HG03135 (cell line): Measurements from ENCODE around the gene C1orf210.

Experiments
- ATAC-seq: cut with Tn5 transposase; IDR thresholded peaks from one replicate; pipeline ENCODE4 v1.9.1; 2021; ENCODE audit warnings: mild to moderate bottlenecking, moderate library complexity; ENCODE audit not compliant: unreplicated experiment

C1orf210 gene

DNA sequence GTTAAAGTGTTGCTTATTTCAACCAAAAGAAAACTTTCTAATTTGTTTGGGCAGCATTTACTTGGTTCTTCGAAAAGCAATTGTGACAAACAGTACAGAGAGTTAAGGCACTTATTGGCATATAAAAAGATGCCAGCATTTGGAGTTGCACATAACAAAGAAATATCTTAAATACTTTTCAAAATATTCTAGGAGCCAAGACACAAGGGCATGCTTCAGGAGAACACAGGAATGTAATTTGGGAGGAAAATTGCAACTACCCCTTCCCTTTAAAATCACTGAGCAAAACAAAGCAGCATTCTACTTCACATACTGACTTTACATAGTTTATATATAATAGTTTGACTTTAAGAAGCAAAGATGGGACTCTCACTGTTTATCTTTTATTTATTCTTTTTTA lies 10.8 kb upstream of the C1orf210 start:
- no peak for ATAC-seq

DNA sequence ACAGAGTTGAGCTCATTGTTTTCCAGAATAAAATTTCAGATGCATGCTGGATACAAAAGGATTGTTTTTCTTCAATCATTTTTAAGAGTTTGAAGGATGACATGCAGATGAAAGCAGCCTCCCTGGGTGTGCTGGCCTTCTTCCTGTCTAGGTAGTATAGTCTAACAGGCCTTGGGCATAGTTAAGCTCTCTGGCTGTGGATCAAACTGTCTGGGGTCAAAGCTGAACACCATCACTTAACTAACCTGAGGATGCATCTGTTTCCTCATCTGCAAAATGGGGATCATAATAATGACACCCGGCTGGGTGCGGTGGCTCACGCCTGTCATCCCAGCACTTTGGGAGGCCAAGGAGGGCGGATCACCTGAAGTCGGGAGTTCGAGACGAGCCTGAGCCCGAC lies 9.4 kb upstream of the C1orf210 start:
- ATAC-seq: no peak

DNA sequence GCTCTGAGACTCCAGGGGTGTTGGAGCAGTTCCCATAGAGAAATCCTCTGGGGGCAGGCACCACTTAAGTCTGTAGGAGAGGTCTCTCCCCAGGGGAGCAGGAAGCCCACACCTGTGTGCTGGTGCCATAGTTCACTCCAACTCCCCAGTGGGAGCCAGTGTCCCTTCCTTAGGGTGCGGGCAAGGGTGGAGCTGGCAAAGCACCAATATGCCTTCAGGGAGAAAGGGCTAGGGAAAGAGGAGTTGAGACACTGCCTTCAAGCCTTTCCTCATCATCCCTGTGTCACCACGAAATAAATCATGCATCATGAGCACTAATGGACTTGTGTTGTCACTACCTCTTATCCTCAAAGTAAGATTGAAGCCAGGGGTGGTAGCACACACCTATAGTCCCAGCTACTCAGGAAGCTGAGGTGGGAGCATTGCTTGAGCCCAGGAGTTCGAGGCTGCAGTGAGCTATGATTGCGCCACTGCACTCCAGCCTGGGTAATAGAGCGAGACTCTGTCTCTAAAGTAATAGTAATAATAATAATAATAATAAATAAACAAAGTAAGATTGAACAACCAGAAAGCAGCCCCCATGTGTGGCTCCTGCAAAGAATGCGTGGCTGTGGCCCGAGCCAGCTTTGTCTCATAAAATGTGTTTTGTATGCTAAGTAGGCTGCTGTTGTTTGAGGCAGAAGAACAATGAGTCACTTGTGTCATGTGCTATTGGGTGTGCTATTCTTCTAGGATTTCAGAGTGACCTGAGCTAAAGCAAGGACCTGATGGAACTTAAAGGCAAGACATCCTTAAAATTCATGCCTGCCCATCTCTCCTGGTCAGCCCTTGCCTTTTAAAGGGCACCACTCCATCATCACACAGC lies 8.7 kb upstream of the C1orf210 start:
- no peak for ATAC-seq

DNA sequence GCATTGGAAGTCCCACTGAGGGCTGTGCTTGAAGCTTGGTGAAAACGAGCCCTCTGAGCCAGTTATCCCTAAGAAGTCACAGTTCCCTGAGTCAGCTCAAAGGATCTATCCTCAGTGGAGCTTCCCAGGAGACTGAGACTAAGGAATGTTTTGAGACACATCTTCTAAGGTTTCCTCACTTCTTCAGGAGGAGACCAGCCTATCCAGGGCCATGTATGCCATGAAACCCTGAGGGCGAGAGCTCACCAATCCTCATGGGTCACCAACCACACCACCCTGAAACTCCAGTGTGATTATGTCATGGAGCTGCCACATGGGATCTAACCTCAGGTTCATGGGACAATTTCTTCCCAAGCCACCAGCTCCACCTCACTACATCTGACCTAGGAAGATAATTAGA lies 7.8 kb upstream of the C1orf210 start:
- ATAC-seq: no peak

DNA sequence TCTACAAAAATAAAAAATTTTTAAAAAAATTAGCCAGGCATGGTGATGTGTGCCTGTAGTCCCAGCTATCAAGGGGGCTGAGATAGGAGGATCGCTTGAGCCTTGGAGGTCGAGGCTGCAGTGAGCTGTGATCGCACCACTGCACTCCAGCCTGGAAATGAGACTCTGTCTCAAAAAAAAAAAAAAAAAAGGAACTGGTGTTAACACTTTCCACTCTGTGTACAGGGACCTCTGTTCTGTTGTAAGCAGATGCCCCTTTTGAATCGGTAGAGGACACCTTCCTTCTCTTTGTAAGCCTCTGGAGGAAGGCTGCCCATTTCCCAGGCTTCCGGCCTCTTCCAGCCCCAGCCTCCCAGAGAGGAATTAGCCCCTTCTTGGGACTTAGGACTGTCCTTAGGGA lies 7.3 kb upstream of the C1orf210 start:
- no peak for ATAC-seq

DNA sequence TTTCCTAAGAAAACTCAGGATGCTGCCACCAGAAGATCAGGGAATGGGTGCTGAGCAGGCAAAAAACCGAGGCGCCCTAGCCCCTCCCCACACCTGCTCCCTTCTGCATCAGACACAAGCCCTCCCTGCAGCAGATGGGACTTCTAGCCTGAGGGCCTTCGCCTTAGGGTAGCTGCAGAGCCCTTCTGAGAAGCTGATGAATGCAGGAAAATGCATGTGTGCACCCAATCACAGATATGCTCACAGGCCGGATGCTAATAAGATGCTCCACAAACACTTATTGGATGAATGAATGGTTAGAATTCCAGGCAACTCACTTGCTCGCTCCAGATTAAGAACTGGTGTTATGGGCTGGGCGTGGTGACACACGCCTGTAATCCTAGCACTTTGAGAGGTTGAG lies 6.8 kb upstream of the C1orf210 start:
- no peak for ATAC-seq

DNA sequence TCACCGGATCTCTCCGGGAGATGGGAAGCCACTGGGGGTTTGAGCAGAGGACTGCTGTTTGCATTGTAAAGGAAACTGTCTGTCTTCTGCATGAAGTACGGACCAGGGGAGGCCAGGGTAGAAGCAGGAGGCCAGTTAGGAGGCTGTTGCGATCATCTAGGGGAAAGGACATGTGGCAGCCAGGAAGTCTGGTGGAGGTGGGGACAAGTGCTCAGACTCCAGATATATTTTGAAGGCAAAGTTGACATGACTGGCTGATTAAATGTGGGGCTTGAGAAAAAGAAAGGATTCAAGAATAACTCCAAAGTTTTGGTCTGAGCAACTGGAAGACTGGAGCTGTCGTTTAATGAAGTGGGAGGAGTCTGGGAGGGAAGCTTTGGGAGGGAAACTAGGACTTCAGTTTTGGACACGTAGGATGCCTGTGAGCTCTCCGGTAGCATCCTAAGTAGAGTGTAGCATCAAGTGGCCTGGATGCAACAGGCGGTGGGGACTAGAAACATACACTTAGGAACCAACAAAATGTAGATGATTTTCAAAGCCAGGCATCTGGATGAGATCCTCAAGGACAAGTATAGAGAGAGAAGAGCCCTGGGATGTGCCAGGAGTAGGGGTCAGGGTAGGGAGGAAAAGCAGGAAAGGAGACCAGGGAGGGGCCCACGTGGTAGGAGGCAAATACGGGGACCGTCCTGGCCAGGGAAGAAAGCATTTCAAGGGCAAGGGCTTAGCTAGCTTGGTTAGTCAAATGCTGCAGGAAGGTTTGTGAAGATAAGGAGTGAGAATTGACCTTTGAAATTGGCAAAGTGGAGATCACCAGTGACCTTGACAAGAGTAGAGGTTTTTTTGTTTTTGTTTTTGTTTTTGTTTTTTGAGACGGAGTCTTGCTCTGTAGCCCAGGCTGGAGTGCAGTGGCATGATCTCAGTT lies 3.7 kb upstream of the C1orf210 start:
- ATAC-seq: no peak

DNA sequence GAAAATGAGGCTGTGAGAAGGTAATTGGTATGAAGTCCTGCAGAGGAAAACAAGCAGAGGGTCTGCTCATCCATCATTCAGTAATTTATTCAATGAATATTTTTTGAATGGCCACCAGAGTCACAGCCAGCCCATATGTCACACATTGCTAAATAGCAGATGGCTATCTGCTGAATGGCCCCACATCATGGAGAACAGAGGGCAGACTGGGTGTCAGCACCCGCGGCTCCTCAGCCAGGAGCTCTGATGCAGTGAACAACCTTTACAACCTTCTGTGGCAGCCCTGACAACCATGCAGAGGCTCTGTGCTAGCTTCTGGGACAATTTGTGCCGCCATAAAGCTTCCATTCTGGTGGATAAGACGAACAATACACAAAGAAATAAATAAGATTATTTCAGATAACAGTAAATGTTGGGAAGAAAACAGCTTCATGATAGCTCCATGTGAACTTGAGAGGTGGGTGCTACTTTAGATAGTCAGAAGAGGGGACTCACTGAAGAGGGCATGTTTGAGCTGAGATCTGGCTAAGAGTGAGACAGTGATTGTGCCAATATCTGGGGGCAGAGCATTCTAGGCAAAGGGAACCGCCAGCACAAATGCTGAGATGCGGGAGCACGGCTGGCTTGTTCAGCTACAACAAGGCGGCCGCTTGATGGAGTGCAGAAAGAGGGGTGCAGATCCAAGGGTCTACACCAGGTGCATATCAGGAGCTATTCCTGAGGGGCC lies 2.8 kb upstream of the C1orf210 start:
- no peak for ATAC-seq

DNA sequence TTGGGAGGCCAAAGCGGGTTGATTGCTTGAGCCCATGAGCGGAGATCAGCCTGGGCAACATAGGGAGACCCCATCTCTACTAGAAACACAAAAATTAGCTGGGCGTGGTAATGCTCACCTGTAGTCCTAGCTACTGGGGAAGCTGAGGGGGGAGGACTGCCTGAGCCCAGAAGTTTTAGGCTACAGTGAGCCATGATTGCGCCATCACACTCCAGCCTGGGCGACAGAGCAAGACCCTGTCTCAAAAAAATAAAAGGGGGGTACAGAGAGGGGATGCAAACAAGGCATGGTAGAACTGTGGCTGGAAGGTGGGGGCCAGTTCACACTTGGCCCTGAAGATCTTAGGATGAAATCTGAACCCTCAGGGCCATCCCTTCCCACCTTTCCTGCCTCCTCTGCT lies 1.2 kb upstream of the C1orf210 start:
- no peak for ATAC-seq

DNA sequence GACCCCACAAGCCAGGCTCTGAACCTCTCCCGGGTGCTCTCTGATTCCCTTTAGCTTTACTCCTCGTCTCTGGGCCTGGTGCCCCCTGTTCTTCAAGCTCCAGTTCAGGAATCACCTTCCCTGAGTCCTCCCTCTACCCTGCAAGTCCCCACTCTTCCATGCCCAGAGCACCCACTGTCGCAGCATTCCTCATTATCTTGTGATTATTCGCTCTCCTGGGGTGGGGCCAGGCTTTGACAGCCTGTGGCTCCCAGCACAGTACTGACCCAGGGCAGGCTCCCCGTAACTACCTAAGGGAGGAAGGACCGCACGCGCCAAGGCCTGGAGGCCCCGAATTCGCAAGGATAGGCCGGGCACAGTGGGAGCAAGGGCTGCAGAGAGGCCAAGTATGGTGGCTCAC lies 734 bp upstream of the C1orf210 start:
- no peak for ATAC-seq

DNA sequence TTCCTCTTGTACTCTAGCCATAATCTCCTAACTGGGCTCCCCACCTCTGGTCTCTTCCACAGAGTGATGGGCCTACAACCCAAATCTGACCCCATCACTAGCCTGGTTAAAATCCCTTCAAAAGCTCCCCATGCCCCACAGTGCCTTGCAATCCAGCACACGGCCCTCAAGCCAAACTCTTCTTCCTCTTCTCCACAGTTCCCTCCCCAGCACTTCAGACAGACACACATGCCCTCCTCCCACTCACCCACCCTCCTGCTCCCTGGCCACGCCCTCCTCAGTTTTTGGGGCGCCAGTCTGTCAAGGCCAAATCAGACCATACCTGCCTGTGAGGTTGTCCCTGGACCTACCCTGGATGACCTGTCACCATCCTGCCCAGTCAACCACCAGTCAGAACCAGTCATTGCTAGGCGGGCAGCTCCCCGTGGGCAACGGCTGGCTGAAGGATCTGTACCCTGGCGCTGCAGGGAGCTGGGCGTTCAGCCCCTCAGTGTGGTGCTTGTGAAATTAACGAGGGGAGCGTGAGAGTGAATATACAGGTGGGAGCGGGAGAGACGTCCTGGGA lies 753 bp downstream of the C1orf210 start:
- no peak for ATAC-seq

DNA sequence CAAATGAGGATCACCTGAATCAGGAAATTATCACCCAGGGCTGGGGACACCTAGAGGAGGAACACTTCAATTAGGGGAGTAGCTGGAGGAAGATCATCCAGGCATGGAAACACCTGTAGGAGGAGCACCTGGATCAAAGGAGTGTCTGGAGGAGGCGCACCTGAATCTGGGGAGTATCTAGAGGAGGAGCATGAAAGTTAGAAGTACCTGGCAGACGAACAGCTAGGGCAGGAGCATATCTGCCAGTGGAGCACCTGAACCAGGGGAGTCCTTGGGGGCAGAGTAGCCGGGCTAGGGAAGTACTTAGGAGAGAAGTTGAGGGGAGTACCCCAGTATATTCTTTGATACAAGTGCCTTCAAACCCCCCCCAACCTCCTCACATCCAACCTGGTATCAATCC lies 1.3 kb downstream of the C1orf210 start:
- ATAC-seq: no peak

DNA sequence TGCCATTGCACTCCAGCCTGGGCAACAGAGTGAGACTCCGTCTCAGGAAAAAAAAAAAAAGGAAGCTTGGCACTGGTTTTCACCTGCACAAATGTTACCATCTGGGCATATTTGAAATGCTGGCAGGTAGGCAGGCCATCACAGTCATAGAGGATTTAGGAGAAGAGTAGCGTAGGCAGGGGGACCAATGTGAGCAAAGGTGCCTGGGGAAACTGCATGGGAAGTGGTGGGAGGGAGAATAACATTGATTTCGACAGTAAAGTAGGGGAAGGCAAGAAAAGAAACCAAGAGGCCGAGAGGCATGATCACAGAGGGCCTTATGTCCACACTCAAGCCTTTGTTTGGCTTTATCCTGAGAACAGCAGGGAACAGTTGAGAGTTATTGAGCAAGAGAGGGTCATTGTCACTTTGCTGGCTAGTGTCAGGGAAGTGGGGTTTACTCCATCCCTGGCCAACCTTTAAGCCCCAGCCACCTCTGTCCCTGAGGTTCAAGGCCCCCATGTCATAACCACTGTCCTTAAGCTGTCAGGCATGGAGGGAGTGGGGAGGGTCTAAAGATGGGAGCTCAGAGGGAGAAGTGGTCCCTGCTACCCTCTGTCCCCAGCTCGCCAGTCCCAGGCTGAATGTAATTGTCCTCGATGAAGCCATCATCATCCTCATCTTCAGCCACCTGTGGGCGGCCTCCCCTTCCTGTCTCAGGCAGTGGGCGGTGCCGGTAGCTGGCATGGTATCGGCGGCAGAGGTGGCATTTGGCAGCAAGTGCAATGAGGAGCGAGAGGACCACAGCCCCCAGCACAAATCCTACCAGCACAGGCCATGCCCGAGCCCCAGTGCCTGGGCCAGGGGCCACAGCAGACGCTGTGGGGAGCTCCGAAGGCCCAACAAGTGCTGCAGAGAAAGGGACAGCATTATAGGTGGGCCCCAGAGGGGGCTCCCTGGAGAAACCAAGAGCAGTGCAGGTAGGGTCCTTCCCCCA lies 2.9 kb downstream of the C1orf210 start:
- no peak for ATAC-seq

DNA sequence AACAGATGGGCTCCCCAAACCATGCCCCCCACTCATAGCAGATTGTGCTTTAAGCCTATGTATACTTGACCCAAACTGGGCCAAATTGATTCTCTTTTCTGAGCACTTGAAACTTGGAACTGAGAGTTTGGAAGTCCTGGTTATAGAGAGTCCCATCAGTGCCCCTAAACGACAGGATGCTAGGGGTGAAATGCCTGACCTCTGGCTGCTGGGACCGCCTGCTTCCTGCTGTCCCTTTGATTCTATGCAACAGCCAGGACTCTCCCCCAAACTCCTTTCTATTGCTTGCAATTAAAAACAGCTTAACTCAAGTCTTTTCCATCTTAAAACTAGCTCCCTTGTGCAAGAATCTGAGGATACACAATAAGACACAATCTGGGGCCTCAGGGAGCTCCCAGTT lies 4.7 kb downstream of the C1orf210 start:
- ATAC-seq: no peak

DNA sequence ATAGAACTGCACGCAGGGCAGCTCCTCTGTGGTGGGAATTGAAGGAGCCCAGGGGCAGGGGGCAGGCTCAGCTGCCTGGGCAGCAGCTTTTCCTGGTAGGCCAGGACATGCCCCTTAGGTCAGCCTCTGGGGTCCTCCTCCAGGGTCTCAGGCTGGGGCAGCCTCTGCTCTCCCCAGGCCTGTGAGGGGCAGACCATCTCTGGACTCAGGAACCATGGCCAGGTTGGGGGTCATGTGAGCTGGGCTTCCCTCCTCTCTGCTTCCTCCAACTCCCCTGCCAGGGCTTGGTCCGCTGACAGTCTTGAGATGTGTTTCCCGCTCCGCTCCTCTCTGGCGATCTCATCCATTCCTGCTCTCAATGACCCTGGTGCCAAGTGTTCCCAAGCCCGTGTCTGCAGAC lies 5.7 kb downstream of the C1orf210 start:
- ATAC-seq: no peak

DNA sequence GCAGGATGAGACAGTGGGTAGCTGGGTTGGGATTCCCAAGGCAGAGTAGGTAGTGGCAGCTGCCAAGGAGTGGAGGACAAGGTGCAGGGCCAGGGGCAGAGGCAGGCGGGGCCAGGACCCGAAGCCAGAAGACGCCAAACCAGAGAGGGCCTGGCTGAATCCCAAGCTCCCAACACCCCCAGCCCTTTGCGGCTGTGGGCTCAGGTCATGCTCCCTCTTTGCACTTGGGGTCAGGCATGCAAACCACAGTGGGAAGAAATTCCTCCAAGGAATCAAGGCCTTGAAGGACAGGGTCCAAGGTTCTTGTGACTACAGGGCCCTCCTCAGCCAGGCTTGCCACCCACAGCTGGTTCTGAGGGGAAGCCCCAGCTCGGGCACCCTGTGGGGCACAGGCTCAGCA lies 6.2 kb downstream of the C1orf210 start:
- no peak for ATAC-seq

DNA sequence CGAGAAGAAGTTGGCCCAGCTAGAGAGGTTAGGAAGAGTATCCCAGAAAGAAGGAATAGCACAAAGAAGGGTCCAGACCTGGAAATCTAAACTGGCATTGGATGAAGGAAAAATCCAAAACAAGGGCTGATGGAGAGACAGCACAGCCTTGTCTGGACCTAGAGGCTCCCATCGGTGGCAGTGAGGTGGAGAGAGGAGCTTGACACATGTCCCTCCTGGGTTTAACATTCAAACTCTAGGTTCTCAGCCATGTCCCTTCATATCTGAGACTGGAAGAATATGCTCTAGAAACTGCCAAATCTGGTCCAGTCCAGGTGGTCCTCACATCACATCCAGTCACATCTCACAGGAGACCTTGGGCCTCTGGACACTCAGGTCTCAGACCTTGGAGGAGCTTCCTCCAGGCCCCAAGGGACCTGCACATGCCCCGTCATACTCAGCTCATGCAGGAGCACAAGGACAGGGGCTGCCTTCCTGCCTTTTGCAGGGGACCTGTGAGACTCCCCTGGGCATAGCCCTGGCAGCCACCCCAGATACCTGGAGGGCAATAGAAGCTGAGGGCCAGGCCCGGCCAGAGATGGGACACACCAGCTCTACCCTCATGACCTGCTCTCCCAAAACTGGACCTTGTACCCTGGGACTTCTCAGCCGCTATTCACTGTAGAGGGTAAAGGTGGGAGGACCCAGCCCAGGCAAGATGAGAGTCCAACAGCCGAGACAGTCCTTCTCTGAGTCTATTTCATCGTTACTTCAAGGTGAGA lies 8.1 kb downstream of the C1orf210 start:
- no peak for ATAC-seq

DNA sequence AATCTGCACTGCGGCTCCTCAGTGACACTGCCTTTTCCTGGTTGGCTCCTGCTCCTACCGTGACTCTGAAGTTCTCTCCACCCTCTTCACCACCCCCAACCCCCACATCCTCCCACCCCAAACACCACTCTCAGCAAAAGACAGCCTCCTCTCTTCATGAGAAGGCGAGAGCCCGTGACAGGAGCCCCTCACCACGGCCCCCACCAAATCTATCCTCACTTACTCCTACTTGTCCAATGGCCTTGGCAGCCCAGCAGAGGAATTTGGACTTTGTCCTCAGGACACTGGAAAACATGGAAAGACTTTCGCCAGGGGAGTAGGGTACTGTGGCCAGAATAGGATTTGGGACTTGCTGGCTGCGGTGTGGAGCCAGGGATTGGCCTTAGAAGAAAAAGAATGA lies 8.7 kb downstream of the C1orf210 start:
- ATAC-seq: no peak
